Duodenal mucosa (tissue), 2 donors: ENCODE measurements around the gene SNAP91.
"Not testable (repeated sequence)": the region's sequence is repeated elsewhere in the genome, so short reads cannot be mapped to it uniquely, and the experiment has no call there.

Source experiments
- H3K27ac ChIP-seq: one replicate; pipeline ENCODE4 v1.7.0; 2013; ENCODE audit warnings: low read depth, low read length
- H3K27me3 ChIP-seq, 2 donors: one replicate each; pipeline ENCODE4 v1.7.0; 2013; ENCODE audit warnings: low read length in 2 of 2, control low read depth in 1 of 2; ENCODE audit not compliant: insufficient read depth in 2 of 2, control insufficient read depth in 1 of 2
- H3K36me3 ChIP-seq, 2 donors: one replicate each; pipeline ENCODE4 v1.7.0; 2013; ENCODE audit warnings: low read length in 2 of 2, control low read depth in 1 of 2; ENCODE audit not compliant: insufficient read depth in 2 of 2, control insufficient read depth in 1 of 2
- H3K4me1 ChIP-seq, 2 donors: one replicate each; pipeline ENCODE4 v1.7.0; 2013; ENCODE audit warnings: low read length in 2 of 2, control low read depth in 1 of 2; ENCODE audit not compliant: insufficient read depth in 2 of 2, control insufficient read depth in 1 of 2
- H3K4me3 ChIP-seq, 2 donors: one replicate each; pipeline ENCODE4 v1.7.0; 2013; ENCODE audit warnings: low read length in 2 of 2, low read depth in 1 of 2
- H3K9ac ChIP-seq, 2 donors: one replicate each; pipeline ENCODE4 v1.7.0; 2013; ENCODE audit warnings: low read length in 2 of 2, low read depth in 1 of 2
- H3K9me3 ChIP-seq, 2 donors: one replicate each; pipeline ENCODE4 v1.7.0; 2013; ENCODE audit warnings: low read length in 2 of 2, control low read depth in 1 of 2; ENCODE audit not compliant: control insufficient read depth in 1 of 2

Gene SNAP91, protein sequence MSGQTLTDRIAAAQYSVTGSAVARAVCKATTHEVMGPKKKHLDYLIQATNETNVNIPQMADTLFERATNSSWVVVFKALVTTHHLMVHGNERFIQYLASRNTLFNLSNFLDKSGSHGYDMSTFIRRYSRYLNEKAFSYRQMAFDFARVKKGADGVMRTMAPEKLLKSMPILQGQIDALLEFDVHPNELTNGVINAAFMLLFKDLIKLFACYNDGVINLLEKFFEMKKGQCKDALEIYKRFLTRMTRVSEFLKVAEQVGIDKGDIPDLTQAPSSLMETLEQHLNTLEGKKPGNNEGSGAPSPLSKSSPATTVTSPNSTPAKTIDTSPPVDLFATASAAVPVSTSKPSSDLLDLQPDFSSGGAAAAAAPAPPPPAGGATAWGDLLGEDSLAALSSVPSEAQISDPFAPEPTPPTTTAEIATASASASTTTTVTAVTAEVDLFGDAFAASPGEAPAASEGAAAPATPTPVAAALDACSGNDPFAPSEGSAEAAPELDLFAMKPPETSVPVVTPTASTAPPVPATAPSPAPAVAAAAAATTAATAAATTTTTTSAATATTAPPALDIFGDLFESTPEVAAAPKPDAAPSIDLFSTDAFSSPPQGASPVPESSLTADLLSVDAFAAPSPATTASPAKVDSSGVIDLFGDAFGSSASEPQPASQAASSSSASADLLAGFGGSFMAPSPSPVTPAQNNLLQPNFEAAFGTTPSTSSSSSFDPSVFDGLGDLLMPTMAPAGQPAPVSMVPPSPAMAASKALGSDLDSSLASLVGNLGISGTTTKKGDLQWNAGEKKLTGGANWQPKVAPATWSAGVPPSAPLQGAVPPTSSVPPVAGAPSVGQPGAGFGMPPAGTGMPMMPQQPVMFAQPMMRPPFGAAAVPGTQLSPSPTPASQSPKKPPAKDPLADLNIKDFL

DNA sequence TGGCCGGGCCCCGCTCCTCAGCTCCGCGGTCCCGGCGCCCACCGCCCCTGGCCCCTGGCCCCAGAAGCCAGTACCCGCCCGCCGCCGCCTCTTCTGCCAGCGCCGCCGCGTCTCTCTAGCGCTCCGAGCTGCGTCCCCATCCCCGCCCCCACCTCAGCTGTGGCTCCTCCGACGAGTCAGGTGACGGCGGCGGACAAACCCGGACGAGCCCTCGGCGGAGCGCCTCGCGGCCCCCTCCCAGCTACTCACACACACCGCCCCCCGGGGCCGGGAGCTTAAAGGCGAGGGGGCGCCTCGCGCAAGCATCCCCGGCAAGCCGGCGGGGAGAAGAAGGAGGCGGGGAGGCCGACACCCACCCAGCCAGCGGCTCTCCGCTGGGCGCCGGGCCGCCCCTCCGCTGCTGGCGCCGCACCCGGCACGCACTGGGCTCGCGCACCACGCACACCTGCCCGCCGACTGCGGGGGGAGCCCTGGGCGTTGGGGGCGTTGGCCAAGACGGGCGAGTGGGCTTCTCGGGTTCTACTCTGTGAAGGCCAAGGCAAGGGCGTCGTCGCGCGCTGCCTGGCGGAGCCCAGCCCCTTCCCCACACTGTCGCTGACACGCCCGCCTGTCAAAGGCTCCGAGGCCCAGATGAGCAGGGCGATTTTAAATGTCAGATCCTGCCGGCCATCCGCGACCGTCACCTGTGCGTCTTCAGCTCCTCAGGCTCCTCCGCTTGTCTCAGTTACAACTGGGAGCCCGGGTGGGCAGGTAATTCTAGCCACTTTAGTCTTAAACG, at the start of gene SNAP91:
Gene SNAP91 (minus strand): TSS at position 132 of the 778 bp plus-strand sequence. CDS start 1,174 bp downstream, outside the sequence.
- Histone ChIP-seq H3K27ac (no peak within 1 kb of the TSS), H3K36me3 (no peaks in the 10 kb centered on the region), H3K4me3 (peak within 1 kb of the TSS; percentile 15 to 36), H3K9ac (no peak within 1 kb of the TSS), H3K9me3 (no peaks in the 10 kb centered on the region), H3K27me3 (peaks cover 18 to 35% of the 10 kb centered on the region in 2 donors), H3K4me1 (peaks cover 0 to 3% of the 10 kb centered on the region in 2 donors)

DNA sequence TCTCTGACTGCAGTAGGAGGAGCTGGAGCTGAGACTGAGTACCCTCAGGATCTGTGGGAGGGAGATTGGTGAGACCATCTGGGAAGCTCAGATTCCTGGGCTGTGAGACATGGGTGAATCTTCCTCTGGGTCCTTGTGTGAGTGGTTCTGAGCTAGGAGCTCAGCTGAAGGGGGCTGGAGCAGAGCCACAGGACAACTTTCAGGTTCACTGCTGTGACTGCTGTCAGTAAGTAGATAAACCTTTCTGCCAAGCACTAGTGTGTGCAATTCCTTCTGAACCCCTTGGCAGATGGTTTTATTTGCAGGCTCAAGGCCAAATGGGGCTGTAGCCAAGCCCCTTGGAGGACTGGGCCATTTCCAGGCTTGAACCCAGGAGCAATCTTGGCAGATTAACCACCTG, 49.6 kb upstream of the SNAP91 start:
- Histone ChIP-seq H3K4me3 (no peak overlapping the region), H3K4me1 (no peaks in the 10 kb centered on the region), H3K27me3 (no peaks in the 10 kb centered on the region), H3K9me3 (peaks cover 9 to 10% of the 10 kb centered on the region in 2 donors), H3K36me3 (no peaks in the 10 kb centered on the region), H3K9ac (no peak overlapping the region), H3K27ac (no peak overlapping the region)

DNA sequence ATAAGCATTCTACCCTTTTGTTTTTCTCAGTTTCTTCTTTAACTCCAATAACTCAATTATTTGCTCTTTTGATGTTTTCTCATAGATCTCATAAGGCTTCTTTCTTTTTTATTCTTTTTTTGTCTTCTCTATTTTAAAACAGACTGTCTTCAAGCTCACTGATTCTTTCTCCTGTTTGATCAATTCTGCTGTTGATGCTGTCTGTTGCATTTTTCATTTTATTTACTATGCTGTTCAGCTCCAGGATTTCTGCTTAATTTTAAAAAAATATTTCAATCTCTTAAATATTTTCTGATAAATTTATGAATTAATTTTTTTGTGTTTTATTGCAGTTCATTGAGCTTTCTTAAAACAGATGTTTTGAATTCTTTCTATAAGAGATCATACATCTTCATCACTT, 48.1 kb upstream of the SNAP91 start:
- Histone ChIP-seq H3K27me3 (no peaks in the 10 kb centered on the region), H3K9ac (no peak overlapping the region), H3K36me3 (no peaks in the 10 kb centered on the region), H3K4me3 (no peak overlapping the region), H3K9me3 (peaks cover 10 to 13% of the 10 kb centered on the region in 2 donors), H3K27ac (no peak overlapping the region), H3K4me1 (no peaks in the 10 kb centered on the region)

DNA sequence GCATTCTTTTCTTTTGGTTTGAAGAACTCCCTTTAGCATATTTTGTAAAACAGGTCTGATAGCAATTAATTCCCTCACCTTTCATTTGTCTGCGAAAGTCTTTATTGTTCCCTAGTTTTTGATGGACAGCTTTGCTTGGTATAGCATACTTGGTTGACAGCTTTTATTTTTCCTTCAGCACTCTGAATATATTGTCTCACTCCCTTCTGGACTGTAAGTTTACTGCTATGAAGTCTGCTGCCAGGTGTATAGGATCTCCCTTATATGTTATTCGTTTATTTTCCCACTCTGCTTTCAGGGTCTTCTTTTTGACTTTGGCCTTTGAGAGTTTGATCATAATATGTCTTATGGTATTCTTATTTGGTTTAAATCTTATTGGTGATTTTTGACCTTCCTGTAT, 47.7 kb upstream of the SNAP91 start:
- Histone ChIP-seq H3K9ac (no peak overlapping the region), H3K4me3 (no peak overlapping the region), H3K27me3 (no peaks in the 10 kb centered on the region), H3K4me1 (no peaks in the 10 kb centered on the region), H3K9me3 (peaks cover 10 to 13% of the 10 kb centered on the region in 2 donors), H3K27ac (no peak overlapping the region), H3K36me3 (no peaks in the 10 kb centered on the region)

DNA sequence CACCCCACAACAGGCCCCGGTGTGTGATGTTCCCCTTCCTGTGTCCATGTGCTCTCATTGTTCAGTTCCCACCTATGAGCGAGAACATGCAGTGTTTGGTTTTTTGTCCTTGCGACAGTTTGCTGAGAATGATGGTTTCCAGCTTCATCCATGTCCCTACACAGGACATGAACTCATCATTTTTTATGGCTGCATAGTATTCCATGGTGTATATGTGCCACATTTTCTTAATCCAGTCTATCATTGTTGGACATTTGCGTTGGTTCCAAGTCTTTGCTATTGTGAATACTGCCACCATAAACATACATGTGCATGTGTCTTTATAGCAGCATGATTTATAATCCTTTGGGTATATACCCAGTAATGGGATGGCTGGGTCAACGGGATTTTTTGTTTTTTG, 43.5 kb upstream of the SNAP91 start:
- H3K4me1 ChIP-seq, H3K36me3 ChIP-seq, H3K27me3 ChIP-seq, H3K9me3 ChIP-seq, H3K4me3 ChIP-seq, H3K27ac ChIP-seq, H3K9ac ChIP-seq: not testable (repeated sequence)

DNA sequence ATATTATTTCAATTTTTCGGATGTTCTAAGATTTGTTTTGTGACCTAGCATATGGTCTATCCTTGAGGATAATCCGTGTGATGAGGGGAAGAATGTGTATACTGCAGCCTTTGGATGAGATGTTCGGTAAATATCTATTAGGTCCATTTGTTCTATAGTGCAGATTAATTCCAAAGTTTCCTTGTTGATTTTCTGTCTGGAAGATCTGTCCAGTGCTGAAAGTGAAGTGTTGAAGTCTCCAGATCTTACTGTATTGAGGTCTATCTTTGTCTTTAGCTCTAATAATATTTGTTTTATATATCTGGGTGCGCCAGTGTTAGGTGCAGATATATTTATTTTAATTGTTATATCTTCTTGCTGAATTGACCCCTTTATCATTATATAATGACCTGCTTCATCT, 32.2 kb upstream of the SNAP91 start:
- H3K9me3 ChIP-seq = no peaks in the 10 kb centered on the region
- H3K27me3 ChIP-seq = no peaks in the 10 kb centered on the region
- no peak overlapping the region for H3K4me3 ChIP-seq
- H3K27ac ChIP-seq = no peak overlapping the region
- H3K36me3 ChIP-seq = no peaks in the 10 kb centered on the region
- H3K9ac ChIP-seq = no peak overlapping the region
- H3K4me1 ChIP-seq = no peaks in the 10 kb centered on the region

DNA sequence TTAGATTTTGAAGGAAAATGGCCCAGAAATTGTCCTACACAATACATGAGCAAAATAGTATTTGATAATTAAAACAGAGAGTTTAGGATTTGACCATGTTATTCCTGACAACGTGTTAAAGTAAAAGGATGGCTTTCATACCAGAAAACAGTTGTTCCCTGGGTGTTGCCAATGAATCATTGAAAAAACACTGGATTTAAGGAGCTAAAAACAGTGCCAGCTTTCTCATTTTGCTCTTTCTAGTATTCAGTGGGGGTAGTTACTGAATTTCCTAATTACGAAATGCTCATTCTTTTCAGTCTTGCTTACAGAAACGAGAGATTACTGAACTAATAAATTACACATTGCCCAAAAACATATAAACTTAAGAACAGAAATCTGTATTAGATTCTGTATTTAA, 26.6 kb upstream of the SNAP91 start:
- H3K9ac ChIP-seq = no peak overlapping the region
- H3K4me1 ChIP-seq = no peaks in the 10 kb centered on the region
- no peak overlapping the region for H3K27ac ChIP-seq
- no peaks in the 10 kb centered on the region for H3K27me3 ChIP-seq
- H3K4me3 ChIP-seq = no peak overlapping the region
- H3K36me3 ChIP-seq = no peaks in the 10 kb centered on the region
- H3K9me3 ChIP-seq = no peaks in the 10 kb centered on the region

DNA sequence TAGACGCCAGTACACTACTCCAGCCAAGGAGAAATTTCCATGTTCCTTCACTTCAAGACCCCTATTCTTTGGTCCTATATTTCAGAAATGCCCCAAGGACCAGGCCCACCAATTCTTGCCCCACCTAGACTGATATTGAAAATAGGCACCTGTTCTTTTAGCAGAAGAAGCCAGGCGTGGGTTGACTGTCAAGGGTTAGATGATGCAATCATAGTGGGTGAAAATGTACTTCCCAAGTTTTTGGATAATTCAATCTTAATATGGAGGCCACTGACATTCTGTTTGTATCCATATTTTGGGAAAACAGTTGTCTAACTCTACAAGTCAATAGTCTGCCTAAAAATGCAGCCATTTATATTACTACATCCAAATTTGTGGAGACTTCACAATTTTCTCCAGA, 21.0 kb upstream of the SNAP91 start:
- no peaks in the 10 kb centered on the region for H3K27me3 ChIP-seq
- H3K9ac ChIP-seq = no peak overlapping the region
- H3K4me3 ChIP-seq = no peak overlapping the region
- H3K27ac ChIP-seq = no peak overlapping the region
- H3K4me1 ChIP-seq = no peaks in the 10 kb centered on the region
- H3K36me3 ChIP-seq = no peaks in the 10 kb centered on the region
- no peaks in the 10 kb centered on the region for H3K9me3 ChIP-seq

DNA sequence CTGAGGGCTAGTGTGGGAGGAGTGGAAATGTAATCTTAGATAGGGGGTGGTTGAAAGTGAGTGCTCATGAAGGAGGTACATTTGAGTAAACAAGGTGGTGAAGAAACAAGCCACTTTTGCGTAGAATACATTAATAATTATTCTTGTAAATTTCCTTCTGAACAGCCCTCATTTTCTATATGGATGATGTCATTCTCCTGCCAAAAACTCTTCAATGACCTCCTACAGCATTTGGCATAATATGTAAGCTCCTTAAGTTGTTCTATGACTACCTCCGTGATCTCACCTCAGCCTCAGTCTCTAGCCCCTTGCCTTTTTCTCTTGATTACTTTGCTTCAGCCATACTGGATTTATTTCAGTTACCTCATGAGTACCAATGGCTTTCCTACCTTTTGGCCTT, 14.0 kb upstream of the SNAP91 start:
- no peaks in the 10 kb centered on the region for H3K9me3 ChIP-seq
- no peak overlapping the region for H3K9ac ChIP-seq
- no peak overlapping the region for H3K27ac ChIP-seq
- no peak overlapping the region for H3K4me3 ChIP-seq
- H3K4me1 ChIP-seq = no peaks in the 10 kb centered on the region
- no peaks in the 10 kb centered on the region for H3K27me3 ChIP-seq
- no peaks in the 10 kb centered on the region for H3K36me3 ChIP-seq
